WI38 (cell line): Measurements from ENCODE around the gene ARPC5L.
"Not testable (repeated sequence)": the region's sequence is repeated elsewhere in the genome, so short reads cannot be mapped to it uniquely, and the experiment has no call there.

ENCODE experiments used
- H3K4me3 ChIP-seq: 2 replicates; pipeline ENCODE4 v1.5.1; 2011; ENCODE audit warnings: low read depth, mild to moderate bottlenecking, control low read depth, low read length
- CTCF ChIP-seq: IDR thresholded peaks from 2 replicates; pipeline ENCODE4 v1.5.1; 2012; ENCODE audit warnings: low read depth, mild to moderate bottlenecking, control low read depth, low read length

ARPC5L gene

GRCh38 chr9:124834591-124834990 is 27.3 kb upstream of the ARPC5L start:
- no peak for TF ChIP-seq CTCF
- no peak overlapping the region for H3K4me3 ChIP-seq

- TF ChIP-seq CTCF, result no peak
These were observed 26.8 kb upstream of the ARPC5L start for GRCh38 chr9:124835026-124835557.

GRCh38 chr9:124838132-124838531 is 23.8 kb upstream of the ARPC5L start:
- H3K4me3 ChIP-seq, result not testable (repeated sequence)

More at GRCh38 chr9:124835026-124835557, 26.8 kb upstream of the ARPC5L start:
- no peak overlapping the region for H3K4me3 ChIP-seq

- not testable (repeated sequence) for H3K4me3 ChIP-seq
These were observed 23.2 kb upstream of the ARPC5L start for GRCh38 chr9:124838567-124839275.

- H3K4me3 ChIP-seq, result no peak overlapping the region
- TF ChIP-seq CTCF, result peak; percentile 74
These were observed 22.2 kb upstream of the ARPC5L start for GRCh38 chr9:124839612-124840299.

- H3K4me3 ChIP-seq, result no peak overlapping the region
- TF ChIP-seq CTCF, result peak; percentile 5
These were observed 21.6 kb upstream of the ARPC5L start for GRCh38 chr9:124840300-124840833.

- TF ChIP-seq CTCF, result no peak
- no peak overlapping the region for H3K4me3 ChIP-seq
These were observed 20.7 kb upstream of the ARPC5L start for GRCh38 chr9:124841075-124841821.
